Measurements from ENCODE around the gene CCDC152.
A peak's percentile ranks its signal among the peaks of the same experiment; 100 is the strongest.

Gene CCDC152

DNA sequence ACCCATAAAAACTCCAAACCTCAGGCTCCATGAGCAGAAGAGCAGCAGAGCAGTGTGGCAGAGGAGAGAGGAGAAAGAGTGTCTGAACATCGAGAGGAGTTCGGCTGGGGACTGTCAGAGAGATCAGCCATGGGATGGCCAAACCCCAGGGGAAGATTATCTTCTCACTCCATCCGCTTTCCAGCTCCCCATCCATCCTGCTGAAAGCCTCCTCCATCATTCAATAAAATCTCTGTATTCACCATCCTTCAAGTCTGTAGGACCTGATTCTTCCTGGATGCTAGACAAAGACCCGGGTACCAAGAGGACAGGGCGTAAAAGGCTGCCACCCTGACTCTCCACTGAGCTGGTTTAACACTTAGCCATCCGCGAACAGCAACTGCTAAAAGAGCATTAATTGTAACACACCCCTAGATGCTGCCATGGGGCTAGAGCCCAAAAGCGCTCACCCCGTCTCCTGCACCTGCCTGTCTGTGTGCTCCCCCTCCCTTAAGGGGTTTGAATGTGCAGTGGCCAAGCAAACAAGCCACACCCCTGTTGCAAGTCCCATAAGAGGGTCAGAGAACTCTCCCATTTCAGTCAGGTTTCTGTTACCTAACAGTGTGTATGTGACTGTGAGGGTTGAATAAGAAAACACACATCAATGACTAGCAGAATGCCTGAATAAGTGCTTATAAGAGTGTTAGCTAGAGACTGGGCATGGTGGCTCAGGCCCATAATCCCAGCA is 69.0 kb downstream of the CCDC152 start:
- TF ChIP-seq, protein P1, sequence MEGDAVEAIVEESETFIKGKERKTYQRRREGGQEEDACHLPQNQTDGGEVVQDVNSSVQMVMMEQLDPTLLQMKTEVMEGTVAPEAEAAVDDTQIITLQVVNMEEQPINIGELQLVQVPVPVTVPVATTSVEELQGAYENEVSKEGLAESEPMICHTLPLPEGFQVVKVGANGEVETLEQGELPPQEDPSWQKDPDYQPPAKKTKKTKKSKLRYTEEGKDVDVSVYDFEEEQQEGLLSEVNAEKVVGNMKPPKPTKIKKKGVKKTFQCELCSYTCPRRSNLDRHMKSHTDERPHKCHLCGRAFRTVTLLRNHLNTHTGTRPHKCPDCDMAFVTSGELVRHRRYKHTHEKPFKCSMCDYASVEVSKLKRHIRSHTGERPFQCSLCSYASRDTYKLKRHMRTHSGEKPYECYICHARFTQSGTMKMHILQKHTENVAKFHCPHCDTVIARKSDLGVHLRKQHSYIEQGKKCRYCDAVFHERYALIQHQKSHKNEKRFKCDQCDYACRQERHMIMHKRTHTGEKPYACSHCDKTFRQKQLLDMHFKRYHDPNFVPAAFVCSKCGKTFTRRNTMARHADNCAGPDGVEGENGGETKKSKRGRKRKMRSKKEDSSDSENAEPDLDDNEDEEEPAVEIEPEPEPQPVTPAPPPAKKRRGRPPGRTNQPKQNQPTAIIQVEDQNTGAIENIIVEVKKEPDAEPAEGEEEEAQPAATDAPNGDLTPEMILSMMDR (conservative IDR thresholded peaks at IDR 0.05; ENCODE audit: low read depth, low read length): no peak
- no peak for DNase-seq (ENCODE audit: low read depth)
- H3K4me3 ChIP-seq (ENCODE audit: low read length): no peak overlapping the region

DNA sequence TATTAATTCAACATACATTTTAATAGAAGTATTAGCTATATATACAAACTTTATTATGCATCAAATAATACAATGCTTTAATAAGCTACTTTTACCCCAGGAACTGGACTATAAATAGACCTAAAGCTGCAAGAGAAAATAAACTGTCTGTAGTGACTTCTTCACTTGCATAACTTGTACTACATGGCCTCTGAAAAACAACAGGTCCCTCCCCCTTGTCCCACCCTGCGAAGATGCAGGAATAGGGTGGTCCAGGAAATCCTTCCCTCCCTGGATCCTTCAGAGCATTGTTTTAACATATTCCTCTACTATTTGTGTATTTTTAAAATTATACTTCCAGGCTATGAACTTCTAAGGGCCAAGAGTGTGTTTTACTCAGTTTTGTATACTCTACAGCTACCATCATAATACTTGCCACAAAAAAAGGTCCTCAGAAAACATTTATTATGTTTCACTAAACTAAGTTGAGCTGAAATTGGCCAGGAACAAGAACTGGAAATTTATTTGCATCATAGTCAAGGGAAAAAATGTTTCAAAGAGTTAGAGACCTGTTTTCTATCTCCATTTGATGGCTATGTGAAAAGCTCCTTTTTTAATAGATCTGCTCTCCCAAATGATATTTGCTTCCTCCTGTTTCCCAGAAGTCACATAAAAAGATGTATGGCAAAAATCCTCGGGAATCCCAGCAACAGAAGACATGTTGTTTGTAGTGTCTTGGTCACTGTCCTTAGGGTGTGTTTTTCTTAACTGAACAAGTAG is 70.3 kb downstream of the CCDC152 start:
- H3K4me3 ChIP-seq (ENCODE audit: low read length): no peak overlapping the region
- DNase-seq (ENCODE audit: low read depth): no peak
- TF ChIP-seq, protein P1 (conservative IDR thresholded peaks at IDR 0.05; ENCODE audit: low read depth, low read length): no peak

DNA sequence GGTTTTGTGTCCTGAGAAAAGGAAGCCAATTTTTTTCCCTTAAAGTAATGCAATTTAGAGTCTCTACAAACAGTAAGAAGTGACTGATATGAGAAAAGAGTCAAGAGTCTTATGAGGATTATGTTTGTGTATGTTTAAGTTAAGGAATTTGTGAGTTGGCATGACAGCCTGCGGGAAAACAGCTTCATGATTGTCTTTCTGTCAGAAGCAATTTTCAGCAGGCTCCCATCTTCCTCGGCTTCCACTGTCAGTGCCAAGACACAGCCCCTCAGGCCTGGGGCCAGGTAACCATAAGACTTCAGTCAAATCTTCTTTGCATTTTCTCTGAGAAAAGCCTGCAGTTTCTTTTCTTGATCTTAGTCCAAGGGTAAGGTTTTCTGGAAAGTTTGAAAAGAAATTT is 72.1 kb downstream of the CCDC152 start:
- H3K4me3 ChIP-seq (ENCODE audit: low read length): no peak overlapping the region
- peak; percentile 35 for DNase-seq (ENCODE audit: low read depth)
- TF ChIP-seq, protein P1 (conservative IDR thresholded peaks at IDR 0.05; ENCODE audit: low read depth, low read length): no peak

DNA sequence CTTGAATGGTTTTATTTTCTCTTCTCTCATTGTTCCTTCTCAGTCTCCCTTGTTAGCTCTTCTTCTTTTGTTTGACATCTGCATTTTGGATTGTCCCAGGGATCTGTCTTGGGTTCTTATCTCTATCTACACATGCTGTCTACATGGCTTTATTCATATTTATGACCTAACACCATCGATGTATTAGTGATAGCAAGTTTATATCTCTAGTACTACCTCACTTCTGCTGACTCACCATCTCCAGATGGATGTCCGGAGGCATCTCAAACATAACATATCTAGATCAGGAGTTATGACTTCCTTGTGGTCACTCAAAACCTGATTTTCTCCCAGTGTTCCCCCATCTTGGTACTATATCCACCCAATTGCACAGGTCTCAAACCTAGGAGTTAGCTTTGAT is 74.3 kb downstream of the CCDC152 start:
- DNase-seq (ENCODE audit: low read depth): no peak
- H3K4me3 ChIP-seq (ENCODE audit: low read length): no peak overlapping the region
- TF ChIP-seq, protein P1 (conservative IDR thresholded peaks at IDR 0.05; ENCODE audit: low read depth, low read length): no peak

DNA sequence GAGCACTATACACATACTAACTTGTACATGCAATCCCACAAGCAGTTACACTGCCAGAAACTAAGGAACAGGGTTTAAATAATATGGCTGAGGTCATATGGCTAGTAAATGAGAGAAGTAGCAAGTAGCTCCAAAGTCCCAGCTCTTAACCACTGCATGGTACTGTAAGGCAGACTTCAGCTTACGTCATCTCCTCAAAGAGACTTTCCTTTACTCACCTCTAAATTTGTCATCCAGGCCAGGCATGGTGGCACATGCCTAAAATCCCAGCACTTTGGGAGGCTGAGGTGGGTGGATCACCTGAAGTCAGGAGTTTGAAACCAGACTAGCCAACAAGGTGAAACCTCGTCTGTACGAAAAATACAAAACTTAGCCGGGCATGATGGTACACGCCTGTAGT is 75.4 kb downstream of the CCDC152 start:
- TF ChIP-seq, protein P1 (conservative IDR thresholded peaks at IDR 0.05; ENCODE audit: low read depth, low read length): no peak
- no peak for DNase-seq (ENCODE audit: low read depth)
- H3K4me3 ChIP-seq (ENCODE audit: low read length): no peak overlapping the region

DNA sequence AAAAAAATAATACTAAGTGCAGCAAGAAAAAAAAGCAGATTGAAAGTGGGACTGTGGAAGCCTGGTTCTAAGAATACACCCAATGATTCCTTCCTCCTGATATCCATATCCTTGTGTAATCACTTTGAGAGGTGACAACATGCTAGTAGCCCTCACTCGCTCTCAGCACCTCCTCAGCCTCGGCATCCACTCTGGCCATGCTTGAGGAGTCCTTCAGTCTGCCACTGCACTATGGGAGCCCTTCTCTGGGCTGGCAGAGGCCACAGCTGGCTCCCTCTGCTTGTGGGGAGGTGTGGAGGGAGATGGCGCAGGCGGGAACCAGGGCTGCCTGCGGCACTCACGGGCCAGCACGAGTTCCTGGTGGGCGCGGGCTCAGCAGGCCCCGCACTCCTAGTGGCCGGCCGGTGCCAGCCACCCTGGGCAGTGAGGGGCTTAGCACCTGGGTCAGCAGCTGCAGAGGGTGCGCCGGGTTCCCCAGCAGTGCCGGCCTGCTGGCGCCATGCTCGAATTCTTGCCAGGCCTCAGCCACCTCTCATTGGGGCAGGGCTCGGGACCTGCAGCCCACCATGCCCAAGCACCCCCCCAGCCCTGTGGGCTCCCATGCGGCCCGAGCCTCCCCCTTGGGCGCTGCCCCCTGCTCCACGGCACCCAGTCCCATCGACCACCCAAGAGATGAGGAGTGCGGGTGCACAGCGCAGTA is 79.6 kb downstream of the CCDC152 start:
- TF ChIP-seq, protein P1 (conservative IDR thresholded peaks at IDR 0.05; ENCODE audit: low read depth, low read length): no peak
- DNase-seq (ENCODE audit: low read depth): no peak
- no peak overlapping the region for H3K4me3 ChIP-seq (ENCODE audit: low read length)

All from retinal pigment epithelial cell (primary cell).